HL-60 (cell line): Measurements from ENCODE around the gene UQCRH.

Experiments
- CTCF ChIP-seq: IDR thresholded peaks from one replicate; pipeline ENCODE4 v1.5.1; 2011; ENCODE audit warnings: low read length, control low read depth, inconsistent platforms; ENCODE audit not compliant: insufficient read depth
- POLR2AphosphoS5 ChIP-seq: IDR thresholded peaks from 2 replicates; pipeline ENCODE4 v1.6.1; 2012; ENCODE audit warnings: low read depth

GRCh38 chr1:46289134-46289494, 14.4 kb upstream of the UQCRH start:
- TF ChIP-seq CTCF: no peak
- TF ChIP-seq POLR2AphosphoS5: no peak
